GM23338 (cell line): ENCODE data around the gene ZKSCAN4. TPM values are rescaled to one million over a fixed set of nuclear protein-coding genes. Genes with fewer than 3 reads are reported as not detected.

Experiments
- ATAC-seq: fragments of 200-7000 bp; cut with Tn5 transposase; 3 replicates; pipeline ENCODE4 v1.9.1; 2020
- DNase-seq: peaks from one replicate; pipeline ENCODE4 v3.0.0-alpha.2; 2015; ENCODE audit warnings: low spot score
- H2AFZ ChIP-seq: fragments of 200-600 bp; sonication (generic); 2 replicates; pipeline ENCODE4 v1.8.0; 2016; ENCODE audit warnings: antibody characterized with exemption, mild to moderate bottlenecking, moderate library complexity
- H3F3A ChIP-seq: fragments of 200-600 bp; sonication (generic); replicated peaks from 2 replicates; pipeline ENCODE4 v1.8.0; 2017; ENCODE audit warnings: antibody characterized with exemption, mixed run types, low read depth
- H3K27ac ChIP-seq: fragments of 200-600 bp; sonication (generic); 2 replicates; pipeline ENCODE4 v1.6.1; 2016; ENCODE audit warnings: low read depth
- H3K27me3 ChIP-seq: fragments of 200-600 bp; sonication (generic); 2 replicates; pipeline ENCODE4 v1.8.0; 2016; ENCODE audit warnings: mild to moderate bottlenecking, mixed run types, moderate library complexity; ENCODE audit not compliant: insufficient read depth
- H3K36me3 ChIP-seq: fragments of 200-600 bp; sonication (generic); 2 replicates; pipeline ENCODE4 v1.8.0; 2016; ENCODE audit warnings: mild to moderate bottlenecking; ENCODE audit not compliant: insufficient read depth
- H3K4me1 ChIP-seq: fragments of 200-600 bp; sonication (generic); 2 replicates; pipeline ENCODE4 v1.8.0; 2016; ENCODE audit warnings: mild to moderate bottlenecking, moderate library complexity; ENCODE audit not compliant: insufficient read depth
- H3K4me2 ChIP-seq: fragments of 200-600 bp; sonication (generic); 2 replicates; pipeline ENCODE4 v1.7.1; 2017; ENCODE audit warnings: mixed run types
- H3K4me3 ChIP-seq: fragments of 200-600 bp; sonication (generic); 2 replicates; pipeline ENCODE4 v1.6.1; 2016; ENCODE audit warnings: mixed run types
- H3K79me2 ChIP-seq: fragments of 200-600 bp; sonication (generic); replicated peaks from 2 replicates; pipeline ENCODE4 v1.8.0; 2017; ENCODE audit warnings: mild to moderate bottlenecking; ENCODE audit not compliant: insufficient read depth
- H3K9me2 ChIP-seq: fragments of 200-600 bp; sonication (generic); 2 replicates; pipeline ENCODE4 v1.8.0; 2017; ENCODE audit not compliant: insufficient read depth
- H4K20me1 ChIP-seq: fragments of 200-600 bp; sonication (generic); replicated peaks from 2 replicates; pipeline ENCODE4 v1.8.0; 2017; ENCODE audit warnings: mild to moderate bottlenecking; ENCODE audit not compliant: insufficient read depth
- H3K27ac Mint-ChIP-seq: 2 replicates; pipeline ENCODE4 v1.8.0; 2020; ENCODE audit warnings: inconsistent platforms, mild to moderate bottlenecking, moderate library complexity, mixed read lengths
- H3K27me3 Mint-ChIP-seq: 3 replicates; pipeline ENCODE4 v1.8.0; 2022; ENCODE audit warnings: low read depth, mild to moderate bottlenecking, moderate library complexity, mixed read lengths, inconsistent platforms; ENCODE audit not compliant: insufficient read depth, poor library complexity
- H3K36me3 Mint-ChIP-seq: 3 replicates; pipeline ENCODE4 v1.8.0; 2021; ENCODE audit warnings: low read depth, mild to moderate bottlenecking, inconsistent platforms, moderate library complexity, mixed read lengths
- H3K4me1 Mint-ChIP-seq: 3 replicates; pipeline ENCODE4 v1.8.0; 2020; ENCODE audit warnings: mild to moderate bottlenecking, inconsistent platforms, mixed read lengths
- H3K4me3 Mint-ChIP-seq: 3 replicates; pipeline ENCODE4 v1.8.0; 2021; ENCODE audit warnings: moderate library complexity, mild to moderate bottlenecking, inconsistent platforms, mixed read lengths
- H3K9me3 Mint-ChIP-seq: 3 replicates; pipeline ENCODE4 v1.8.0; 2020; ENCODE audit warnings: moderate library complexity, mild to moderate bottlenecking, inconsistent platforms, mixed read lengths
- CREB1 ChIP-seq: fragments of 250-450 bp; sonication (Bioruptor Pico); IDR thresholded peaks from 2 replicates; pipeline ENCODE4 v1.5.0; 2020; ENCODE audit warnings: low read depth, mild to moderate bottlenecking, moderate library complexity
- CTCF ChIP-seq, 2 experiments: fragments of 200-600 bp in 1 of 2; sonication (generic) in 1 of 2; conservative IDR thresholded peaks; 2 replicates each; pipeline versions ENCODE4 v1.5.1 to v1.6.1; 2016 to 2017; ENCODE audit warnings: antibody characterized with exemption in 2 of 2, low read depth in 2 of 2, mild to moderate bottlenecking in 2 of 2, moderate library complexity in 1 of 2
- ETS1 ChIP-seq: IDR thresholded peaks from 2 replicates; pipeline ENCODE4 v1.6.1; 2016; ENCODE audit warnings: antibody characterized with exemption
- EZH2 ChIP-seq: fragments of 200-600 bp; sonication (generic); IDR thresholded peaks from one replicate; pipeline ENCODE4 v1.8.0; 2017; ENCODE audit warnings: antibody characterized with exemption, mild to moderate bottlenecking, low read depth; ENCODE audit not compliant: unreplicated experiment
- EZH2phosphoT487 ChIP-seq: fragments of 200-600 bp; sonication (generic); IDR thresholded peaks from one replicate; pipeline ENCODE4 v1.8.1; 2018; ENCODE audit warnings: antibody characterized with exemption; ENCODE audit not compliant: unreplicated experiment
- JUNB ChIP-seq: IDR thresholded peaks from one replicate; pipeline ENCODE4 v1.6.1; 2016; ENCODE audit warnings: antibody characterized with exemption; ENCODE audit not compliant: unreplicated experiment
- NANOG ChIP-seq: IDR thresholded peaks from 2 replicates; pipeline ENCODE4 v1.6.1; 2016; ENCODE audit warnings: antibody characterized with exemption, borderline replicate concordance
- POLR2AphosphoS5 ChIP-seq: IDR thresholded peaks from 2 replicates; pipeline ENCODE4 v1.6.1; 2016; ENCODE audit warnings: antibody characterized with exemption, low read depth
- REST ChIP-seq: IDR thresholded peaks from one replicate; pipeline ENCODE4 v1.6.1; 2018; ENCODE audit warnings: antibody characterized with exemption; ENCODE audit not compliant: unreplicated experiment
- STAT1 ChIP-seq: IDR thresholded peaks from one replicate; pipeline ENCODE4 v1.6.1; 2016; ENCODE audit warnings: antibody characterized with exemption; ENCODE audit not compliant: unreplicated experiment
- ZNF114 ChIP-seq: fragments of 250-450 bp; sonication (Bioruptor Pico); IDR thresholded peaks from 2 replicates; pipeline ENCODE4 v1.5.0; 2020; ENCODE audit warnings: mild to moderate bottlenecking, moderate library complexity
- ZNF331 ChIP-seq: fragments of 250-450 bp; sonication (Bioruptor Pico); IDR thresholded peaks from 2 replicates; pipeline ENCODE4 v1.5.0; 2020; ENCODE audit warnings: low read depth, mild to moderate bottlenecking, moderate library complexity
- ZNF462 ChIP-seq: fragments of 250-450 bp; sonication (Bioruptor Pico); IDR thresholded peaks from 2 replicates; pipeline ENCODE4 v1.5.0; 2020; ENCODE audit warnings: mild to moderate bottlenecking, moderate library complexity
- polyA plus RNA-seq: library from polyadenylated mRNA; unstranded; fragments of >200 nt; fragmentation: Nextera tagmentation; extraction: Ambion mirVana; gene quantifications from 2 replicates; pipeline ENCODE4 v1.2.1, GENCODE V29; 2016
- total RNA-seq: library from RNA; depleted of rRNA; stranded (reverse); fragments of >200 nt; shearing (Covaris generic); gene quantifications from 2 replicates; pipeline ENCODE4 v1.2.3, GENCODE V29; 2014

The ZKSCAN4 gene
- total and polyA plus RNA-seq, 2 experiments from 2014 or later: 2.8 to 5.9 TPM

- Histone ChIP-seq H3K79me2 (no peaks in the 10 kb centered on the region), H3K36me3 (no peaks in the 10 kb centered on the region), H3K4me3 (peak overlapping the region; percentile 81), H3K27me3 (peaks cover 82% of the 10 kb centered on the region), H3K4me2 (peak overlapping the region; percentile 80), H4K20me1 (no peaks in the 10 kb centered on the region), H3K4me1 (peaks cover 19% of the 10 kb centered on the region), H3K9me2 (no peaks in the 10 kb centered on the region), H2AFZ (peak overlapping the region; percentile 93), H3K27ac (no peak overlapping the region), H3F3A (no peaks in the 10 kb centered on the region)
- TF ChIP-seq ZNF462 (CRISPR knock-in tag): no peak
- no peak for TF ChIP-seq JUNB
- no peak for TF ChIP-seq ZNF331
- TF ChIP-seq EZH2: no peak
- TF ChIP-seq ETS1: no peak
- TF ChIP-seq EZH2phosphoT487: no peak
- TF ChIP-seq CTCF (conservative IDR thresholded peaks at IDR 0.05; ENCODE audit: low read depth in 2 of 2): peak; percentile 13 to 25; a peak in 1 of 4 replicates
- TF ChIP-seq CREB1: no peak
- no peak for TF ChIP-seq ZNF114
- no peak for TF ChIP-seq STAT1
- TF ChIP-seq NANOG: no peak
- no peak for TF ChIP-seq REST
- peak; percentile 47; the same call in 1 of the 2 replicates for TF ChIP-seq POLR2AphosphoS5
- no peaks in the 10 kb centered on the region for H3K36me3 Mint-ChIP-seq
- peaks cover 29% of the 10 kb centered on the region for H3K27me3 Mint-ChIP-seq
- peaks cover 15% of the 10 kb centered on the region; the same call in 2 of the 3 replicates for H3K4me1 Mint-ChIP-seq
- H3K4me3 Mint-ChIP-seq: peak overlapping the region; percentile 80
- peak; percentile 92 for ATAC-seq
- H3K9me3 Mint-ChIP-seq: no peaks in the 10 kb centered on the region
- no peak overlapping the region for H3K27ac Mint-ChIP-seq
- peak; percentile 69 for DNase-seq
Measured at GRCh38 chr6:28218312-28219248, 33.5 kb downstream of the ZKSCAN4 start.
